CD4-positive, alpha-beta memory T cell (primary cell): Measurements from ENCODE around the gene DLX1. TPM values are rescaled to one million over a fixed set of nuclear protein-coding genes. Genes with fewer than 3 reads are reported as not detected.
"Not testable (repeated sequence)": the region's sequence is repeated elsewhere in the genome, so short reads cannot be mapped to it uniquely, and the experiment has no call there.

ENCODE experiments used
- CTCF ChIA-PET: fragments of 350-600 bp; sonication (Branson Sonifier 250); formaldehyde crosslinking; loops from one replicate; lab custom pipeline; 2021; ENCODE audit warnings: inconsistent platforms; ENCODE audit not compliant: partially characterized antibody; lab: Charles Lee
- POLR2A ChIA-PET: fragments of 350-600 bp; sonication (Branson Sonifier 250); formaldehyde crosslinking; loops from one replicate; lab custom pipeline; 2021; ENCODE audit not compliant: partially characterized antibody; lab: Charles Lee
- DNase-seq, 5 donors: peaks; one replicate each; pipeline versions ENCODE4 v3.0.0 to v3.0.0-alpha.2; 2020 to 2022; ENCODE audit warnings: mixed read lengths in 1 of 5
- H3K27ac ChIP-seq: one replicate; pipeline ENCODE4 v1.7.0; 2013; ENCODE audit warnings: low read depth, low read length
- H3K27me3 ChIP-seq: 2 replicates; pipeline ENCODE4 v1.7.0; 2013; ENCODE audit warnings: mild to moderate bottlenecking, low read length, moderate library complexity; ENCODE audit not compliant: insufficient read depth
- H3K36me3 ChIP-seq: 2 replicates; pipeline ENCODE4 v1.7.0; 2013; ENCODE audit warnings: mild to moderate bottlenecking, low read length, moderate library complexity; ENCODE audit not compliant: insufficient read depth
- H3K4me1 ChIP-seq: 2 replicates; pipeline ENCODE4 v1.7.0; 2013; ENCODE audit warnings: mild to moderate bottlenecking, low read length, moderate library complexity; ENCODE audit not compliant: insufficient read depth
- H3K4me3 ChIP-seq, 2 donors: one replicate each; pipeline ENCODE4 v1.7.0; 2013; ENCODE audit warnings: low read length in 2 of 2, mild to moderate bottlenecking in 1 of 2
- H3K9me3 ChIP-seq, 2 donors: one replicate each; pipeline ENCODE4 v1.7.0; 2013; ENCODE audit warnings: low read length in 2 of 2, control low read depth in 1 of 2; ENCODE audit not compliant: control insufficient read depth in 1 of 2
- H3K27ac Mint-ChIP-seq, 7 donors: one replicate each; pipeline ENCODE4 v1.8.0; 2020 to 2021; ENCODE audit warnings: mixed read lengths in 7 of 7, mild to moderate bottlenecking in 6 of 7, inconsistent platforms in 3 of 7, moderate library complexity in 3 of 7
- H3K27me3 Mint-ChIP-seq, 2 donors: one replicate each; pipeline ENCODE4 v1.8.0; 2020 to 2021; ENCODE audit warnings: mixed read lengths in 2 of 2
- H3K36me3 Mint-ChIP-seq, 2 donors: one replicate each; pipeline ENCODE4 v1.8.0; 2020 to 2021; ENCODE audit warnings: mixed read lengths in 2 of 2, inconsistent platforms in 1 of 2, mild to moderate bottlenecking in 1 of 2
- H3K4me1 Mint-ChIP-seq, 4 donors: one replicate each; pipeline ENCODE4 v1.8.0; 2020 to 2021; ENCODE audit warnings: mixed read lengths in 4 of 4, mild to moderate bottlenecking in 1 of 4
- H3K4me3 Mint-ChIP-seq, 8 donors: one replicate each; pipeline ENCODE4 v1.8.0; 2020 to 2021; ENCODE audit warnings: mixed read lengths in 8 of 8, mild to moderate bottlenecking in 7 of 8, moderate library complexity in 6 of 8, inconsistent platforms in 3 of 8
- H3K9me3 Mint-ChIP-seq, 8 donors: one replicate each; pipeline ENCODE4 v1.8.0; 2020 to 2021; ENCODE audit warnings: mixed read lengths in 8 of 8, mild to moderate bottlenecking in 5 of 8, inconsistent platforms in 3 of 8, moderate library complexity in 1 of 8
- intact Hi-C: fragments of 100-400 bp; cut with micrococcal nuclease; formaldehyde crosslinking; loops from one replicate; pipeline ENCODE4 v1.15.1; 2023
- polyA plus RNA-seq, 2 donors: library from polyadenylated mRNA; unstranded; fragments of 300-500 nt; fragmentation: Illumina TruSeq; gene quantifications; one replicate each; pipeline ENCODE4 v1.2.3, GENCODE V29; 2021
- total RNA-seq, 2 experiments: library from RNA; stranded (reverse); gene quantifications; one replicate each; pipeline ENCODE4 v1.2.3, GENCODE V29; 2021

DLX1 gene
- total and polyA plus RNA-seq, 4 experiments from 2014 or later = not detected

- Mint-ChIP-seq H3K9me3 (peaks cover 0 to 12% (median under 1%) of the 10 kb centered on the region in 8 donors), H3K27ac (peak overlapping the region in 3 of 7 donors; percentile 55 to 81 (median 70)), H3K4me3 (peak overlapping the region in 6 of 8 donors; percentile 26 to 62 (median 32)), H3K27me3 (peaks cover 58 to 63% of the 10 kb centered on the region in 2 donors), H3K4me1 (peaks cover 14 to 42% (median 31%) of the 10 kb centered on the region in 4 donors), H3K36me3 (peaks cover 0 to 4% of the 10 kb centered on the region in 2 donors)
- H3K27me3 ChIP-seq = peaks cover 51% of the 10 kb centered on the region
- no peak overlapping the region for H3K27ac ChIP-seq
- H3K9me3 ChIP-seq = no peaks in the 10 kb centered on the region
- H3K36me3 ChIP-seq = no peaks in the 10 kb centered on the region
- H3K4me3 ChIP-seq = no peak overlapping the region
- CTCF ChIA-PET = interaction anchor here (0.7 to 2.1 kb wide), 5 partner anchors 19 to 566 kb away, joined by 3 to 11 read pairs (median 4); no protein-coding TSS in a partner anchor
- DNase-seq = peak in 1 of 5 donors; percentile 24
- POLR2A ChIA-PET = interaction anchor here (1.6 to 13.6 kb wide), 2 partner anchors 20 to 214 kb away, joined by 4 to 186 read pairs; partner anchors contain the start of genes DLX1 and SLC25A12
- intact Hi-C loops = loop anchor here (10.0 kb wide), 1 partner anchor 113 kb away; the partner anchor contains the start of gene METAP1D
- H3K4me1 ChIP-seq = peaks cover 33% of the 10 kb centered on the region
Observed at GRCh38 chr2:172107690-172108586, 22.6 kb downstream of the DLX1 start.

- H3K4me3 ChIP-seq = no peak overlapping the region
- peaks cover 0 to 9% (median under 1%) of the 10 kb centered on the region in 8 donors for H3K9me3 Mint-ChIP-seq
- peaks cover 0 to 4% of the 10 kb centered on the region in 2 donors for H3K36me3 Mint-ChIP-seq
- peaks cover 55 to 60% of the 10 kb centered on the region in 2 donors for H3K27me3 Mint-ChIP-seq
- H3K4me1 ChIP-seq = peaks cover 27% of the 10 kb centered on the region
- no peak overlapping the region for H3K27ac ChIP-seq
- H3K27me3 ChIP-seq = peaks cover 45% of the 10 kb centered on the region
- intact Hi-C loops = loop anchor here (10.0 kb wide), 1 partner anchor 114 kb away; the partner anchor contains the start of gene METAP1D
- peak overlapping the region in 3 of 8 donors; percentile 7 to 55 (median 49) for H3K4me3 Mint-ChIP-seq
- H3K4me1 Mint-ChIP-seq = peaks cover 11 to 36% (median 25%) of the 10 kb centered on the region in 4 donors
- ChIA-PET CTCF (interaction anchor here (0.9 kb wide), 1 partner anchor 355 kb away, joined by 3 read pairs; no protein-coding TSS in a partner anchor), POLR2A (interaction anchor here (1.6 kb wide), 1 partner anchor 214 kb away, joined by 4 read pairs; the partner anchor contains the start of gene SLC25A12)
- H3K36me3 ChIP-seq = no peaks in the 10 kb centered on the region
- no peaks in the 10 kb centered on the region for H3K9me3 ChIP-seq
- peak in 1 of 5 donors; percentile 28 for DNase-seq
- H3K27ac Mint-ChIP-seq = peak overlapping the region in 2 of 7 donors; percentile 17 to 58
Observed at GRCh38 chr2:172108587-172108930, 23.3 kb downstream of the DLX1 start.

- Histone ChIP-seq H3K36me3 (no peaks in the 10 kb centered on the region), H3K4me3 (no peak overlapping the region), H3K4me1 (peaks cover 19% of the 10 kb centered on the region), H3K27me3 (peaks cover 37% of the 10 kb centered on the region), H3K9me3 (no peaks in the 10 kb centered on the region), H3K27ac (no peak overlapping the region)
- CTCF ChIA-PET = no interaction called here
- peaks cover 0 to 2% (median 0%) of the 10 kb centered on the region in 8 donors for H3K9me3 Mint-ChIP-seq
- peaks cover 51 to 55% of the 10 kb centered on the region in 2 donors for H3K27me3 Mint-ChIP-seq
- intact Hi-C loops = loop anchor here (10.0 kb wide), 1 partner anchor 115 kb away; the partner anchor contains the start of gene METAP1D
- H3K4me3 Mint-ChIP-seq = peak overlapping the region in 1 of 8 donors; percentile 2
- POLR2A ChIA-PET = no interaction called here
- no peaks in the 10 kb centered on the region for H3K36me3 Mint-ChIP-seq
- H3K4me1 Mint-ChIP-seq = peaks cover 7 to 27% (median 17%) of the 10 kb centered on the region in 4 donors
- DNase-seq = no peak
- no peak overlapping the region for H3K27ac Mint-ChIP-seq
Observed at GRCh38 chr2:172109256-172109987, 24.1 kb downstream of the DLX1 start.

GRCh38 chr2:172109988-172110811 lies 24.9 kb downstream of the DLX1 start:
- no peak for DNase-seq
- Histone ChIP-seq H3K36me3 (no peaks in the 10 kb centered on the region), H3K4me3 (no peak overlapping the region), H3K27ac (no peak overlapping the region), H3K4me1 (peaks cover 19% of the 10 kb centered on the region), H3K9me3 (no peaks in the 10 kb centered on the region), H3K27me3 (peaks cover 30% of the 10 kb centered on the region)
- intact Hi-C loops = loop anchor here (10.0 kb wide), 1 partner anchor 115 kb away; the partner anchor contains the start of gene METAP1D
- peaks cover 7 to 27% (median 16%) of the 10 kb centered on the region in 4 donors for H3K4me1 Mint-ChIP-seq
- no peaks in the 10 kb centered on the region for H3K36me3 Mint-ChIP-seq
- no peak overlapping the region for H3K27ac Mint-ChIP-seq
- ChIA-PET POLR2A (no interaction called here), CTCF (no interaction called here)
- peaks cover 55 to 57% of the 10 kb centered on the region in 2 donors for H3K27me3 Mint-ChIP-seq
- H3K4me3 Mint-ChIP-seq = no peak overlapping the region
- H3K9me3 Mint-ChIP-seq = peaks cover 0 to 2% (median 0%) of the 10 kb centered on the region in 8 donors

GRCh38 chr2:172113617-172114016 lies 28.3 kb downstream of the DLX1 start:
- no peak overlapping the region for H3K4me3 Mint-ChIP-seq
- DNase-seq = no peak
- peaks cover 29 to 39% of the 10 kb centered on the region in 2 donors for H3K27me3 Mint-ChIP-seq
- no peaks in the 10 kb centered on the region for H3K9me3 Mint-ChIP-seq
- no peak overlapping the region for H3K27ac Mint-ChIP-seq
- no peaks in the 10 kb centered on the region for H3K36me3 Mint-ChIP-seq
- H3K27me3 ChIP-seq = peaks cover 2% of the 10 kb centered on the region
- no peak overlapping the region for H3K27ac ChIP-seq
- H3K4me1 Mint-ChIP-seq = peaks cover 0 to 2% (median under 1%) of the 10 kb centered on the region in 4 donors
- H3K4me1 ChIP-seq = no peaks in the 10 kb centered on the region
- intact Hi-C loops = no loop called here
- H3K4me3 ChIP-seq = no peak overlapping the region
- POLR2A ChIA-PET = no interaction called here
- H3K36me3 ChIP-seq = no peaks in the 10 kb centered on the region
- H3K9me3 ChIP-seq = no peaks in the 10 kb centered on the region
- CTCF ChIA-PET = interaction anchor here (0.6 to 2.8 kb wide), 8 partner anchors 13 to 513 kb away, joined by 3 to 9 read pairs (median 4); no protein-coding TSS in a partner anchor

GRCh38 chr2:172114176-172114575 lies 28.9 kb downstream of the DLX1 start:
- H3K4me1 Mint-ChIP-seq, H3K9me3 ChIP-seq, DNase-seq, H3K4me1 ChIP-seq, H3K27ac ChIP-seq, H3K36me3 Mint-ChIP-seq, H3K4me3 ChIP-seq, H3K36me3 ChIP-seq, H3K4me3 Mint-ChIP-seq, H3K27me3 ChIP-seq, H3K27ac Mint-ChIP-seq, intact Hi-C loops, H3K9me3 Mint-ChIP-seq: not testable (repeated sequence)
- ChIA-PET POLR2A (interaction anchor here (0.6 kb wide), 1 partner anchor 9 kb away, joined by 4 read pairs; no protein-coding TSS in a partner anchor), CTCF (interaction anchor here (0.6 to 2.8 kb wide), 9 partner anchors 12 to 541 kb away, joined by 3 to 9 read pairs (median 4); no protein-coding TSS in a partner anchor)
- H3K27me3 Mint-ChIP-seq = peaks cover 26 to 42% of the 10 kb centered on the region in 2 donors
